Activated CD4-positive, alpha-beta memory T cell treated with anti-CD3 and anti-CD28 coated beads, Interleukin-2, amount 10 ng/mL, durations not matched to agents 7 days and 5 days (primary cell): ENCODE measurements around the gene MAP3K5. TPM values are rescaled to one million over a fixed set of nuclear protein-coding genes. Genes with fewer than 3 reads are reported as not detected.
"Not testable (repeated sequence)": the region's sequence is repeated elsewhere in the genome, so short reads cannot be mapped to it uniquely, and the experiment has no call there.

Experiments
- CTCF ChIA-PET: fragments of 350-600 bp; sonication (Branson Sonifier 250); formaldehyde crosslinking; loops from one replicate; lab custom pipeline; 2021; ENCODE audit warnings: antibody characterized with exemption, inconsistent platforms; lab: Charles Lee
- POLR2A ChIA-PET: fragments of 350-600 bp; sonication (Branson Sonifier 250); formaldehyde crosslinking; loops from one replicate; lab custom pipeline; 2021; ENCODE audit warnings: antibody characterized with exemption; lab: Charles Lee
- DNase-seq: peaks from one replicate; pipeline ENCODE4 v3.0.0-alpha.2; 2020
- H3K27ac Mint-ChIP-seq: one replicate; pipeline ENCODE4 v1.8.0; 2021; ENCODE audit warnings: mild to moderate bottlenecking, mixed read lengths
- H3K27me3 Mint-ChIP-seq: one replicate; pipeline ENCODE4 v1.8.0; 2021; ENCODE audit warnings: mixed read lengths
- H3K36me3 Mint-ChIP-seq: one replicate; pipeline ENCODE4 v1.8.0; 2021; ENCODE audit warnings: low read depth, mixed read lengths
- H3K4me1 Mint-ChIP-seq: one replicate; pipeline ENCODE4 v1.8.0; 2021; ENCODE audit warnings: mixed read lengths
- H3K4me3 Mint-ChIP-seq: one replicate; pipeline ENCODE4 v1.8.0; 2021; ENCODE audit warnings: mild to moderate bottlenecking, mixed read lengths
- H3K9me3 Mint-ChIP-seq: one replicate; pipeline ENCODE4 v1.8.0; 2021; ENCODE audit warnings: mixed read lengths
- total RNA-seq, 2 experiments: library from RNA; stranded (reverse); gene quantifications; one replicate each; pipeline ENCODE4 v1.2.3, GENCODE V29; 2021

The MAP3K5 gene
- total RNA-seq, 2 experiments from 2014 or later: 25.4 to 25.9 TPM

- no peak overlapping the region for H3K4me3 Mint-ChIP-seq
- H3K9me3 Mint-ChIP-seq: peaks cover 5% of the 10 kb centered on the region
- no peak overlapping the region for H3K27ac Mint-ChIP-seq
- POLR2A ChIA-PET: no interaction called here
- CTCF ChIA-PET: no interaction called here
- no peak for DNase-seq
- H3K27me3 Mint-ChIP-seq: no peaks in the 10 kb centered on the region
- no peaks in the 10 kb centered on the region for H3K4me1 Mint-ChIP-seq
- H3K36me3 Mint-ChIP-seq: peaks cover 27% of the 10 kb centered on the region
Observed at GRCh38 chr6:136709429-136709828, 82.8 kb downstream of the MAP3K5 start.

DNA sequence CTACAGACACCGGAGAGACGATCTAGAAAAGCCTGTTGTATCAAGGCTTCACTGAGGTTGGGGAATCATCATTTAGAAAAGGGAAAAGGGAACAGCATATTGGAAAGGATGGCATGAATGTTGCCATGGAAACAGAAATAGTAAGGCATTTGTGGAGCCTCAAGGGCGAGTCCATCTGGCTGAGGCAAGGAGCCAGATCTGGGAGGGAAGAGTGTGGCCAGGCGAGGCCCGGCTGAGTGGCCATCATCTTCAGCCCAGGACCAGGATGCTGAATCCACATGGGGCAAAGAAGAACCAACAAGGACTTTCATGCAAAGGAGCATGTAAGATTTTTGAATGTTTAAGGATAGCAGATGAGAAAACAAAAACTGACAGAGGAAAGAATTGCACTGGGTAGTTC lies 85.8 kb downstream of the MAP3K5 start:
- peaks cover 20% of the 10 kb centered on the region for H3K36me3 Mint-ChIP-seq
- peaks cover 14% of the 10 kb centered on the region for H3K4me1 Mint-ChIP-seq
- DNase-seq: no peak
- no peak overlapping the region for H3K4me3 Mint-ChIP-seq
- ChIA-PET CTCF (interaction anchor here (0.9 to 2.2 kb wide), 2 partner anchors 86 to 98 kb away, joined by 3 to 8 read pairs; partner anchors contain the start of gene MAP3K5), POLR2A (no interaction called here)
- no peak overlapping the region for H3K27ac Mint-ChIP-seq
- H3K9me3 Mint-ChIP-seq: no peaks in the 10 kb centered on the region
- no peaks in the 10 kb centered on the region for H3K27me3 Mint-ChIP-seq

- POLR2A ChIA-PET: no interaction called here
- H3K27me3 Mint-ChIP-seq: no peaks in the 10 kb centered on the region
- no peak overlapping the region for H3K4me3 Mint-ChIP-seq
- H3K36me3 Mint-ChIP-seq: peaks cover 20% of the 10 kb centered on the region
- no peak overlapping the region for H3K27ac Mint-ChIP-seq
- CTCF ChIA-PET: interaction anchor here (1.4 to 2.2 kb wide), 2 partner anchors 59 to 87 kb away, joined by 4 read pairs; no protein-coding TSS in a partner anchor
- H3K4me1 Mint-ChIP-seq: peaks cover 43% of the 10 kb centered on the region
- DNase-seq: no peak
- no peaks in the 10 kb centered on the region for H3K9me3 Mint-ChIP-seq
Observed at GRCh38 chr6:136703331-136703865, 88.9 kb downstream of the MAP3K5 start.

DNA sequence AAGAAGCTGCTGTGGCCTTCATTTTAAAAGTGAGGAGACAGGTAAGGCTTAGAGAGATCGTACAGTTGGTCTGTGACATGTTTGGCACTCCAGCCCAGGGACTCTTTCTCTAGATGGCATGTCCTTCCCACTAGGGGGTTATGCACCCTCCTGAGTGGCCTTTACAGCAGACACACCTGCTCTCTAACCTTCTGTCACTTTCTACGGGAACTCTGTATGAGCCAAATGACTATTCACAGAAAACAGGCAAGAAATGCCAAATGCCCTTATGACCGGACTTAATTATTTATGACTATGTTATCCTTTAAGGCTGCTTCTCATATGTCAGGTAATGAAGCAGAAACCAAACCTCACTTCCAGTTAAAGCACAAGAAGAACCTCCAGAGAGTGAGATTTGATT lies 91.2 kb downstream of the MAP3K5 start:
- Mint-ChIP-seq H3K9me3 (no peaks in the 10 kb centered on the region), H3K4me3 (no peak overlapping the region), H3K36me3 (peaks cover 37% of the 10 kb centered on the region), H3K4me1 (peaks cover 50% of the 10 kb centered on the region), H3K27ac (no peak overlapping the region), H3K27me3 (no peaks in the 10 kb centered on the region)
- CTCF ChIA-PET: interaction anchor here (2.2 to 2.5 kb wide), 2 partner anchors 57 to 91 kb away, joined by 4 to 9 read pairs; partner anchors contain the start of gene MAP3K5
- DNase-seq: no peak
- POLR2A ChIA-PET: interaction anchor here (1.2 to 3.4 kb wide), 2 partner anchors 89 to 91 kb away, joined by 3 to 16 read pairs; partner anchors contain the start of gene MAP3K5

GRCh38 chr6:136699358-136699757 lies 92.9 kb downstream of the MAP3K5 start:
- Mint-ChIP-seq H3K9me3 (no peaks in the 10 kb centered on the region), H3K27me3 (no peaks in the 10 kb centered on the region), H3K27ac (no peak overlapping the region), H3K4me1 (peaks cover 51% of the 10 kb centered on the region), H3K36me3 (peaks cover 44% of the 10 kb centered on the region), H3K4me3 (no peak overlapping the region)
- CTCF ChIA-PET: interaction anchor here (1.5 to 2.5 kb wide), 3 partner anchors 20 to 93 kb away, joined by 3 to 9 read pairs (median 8); partner anchors contain the start of gene MAP3K5
- no peak for DNase-seq
- POLR2A ChIA-PET: interaction anchor here (1.3 kb wide), 1 partner anchor 53 kb away, joined by 4 read pairs; no protein-coding TSS in a partner anchor

DNA sequence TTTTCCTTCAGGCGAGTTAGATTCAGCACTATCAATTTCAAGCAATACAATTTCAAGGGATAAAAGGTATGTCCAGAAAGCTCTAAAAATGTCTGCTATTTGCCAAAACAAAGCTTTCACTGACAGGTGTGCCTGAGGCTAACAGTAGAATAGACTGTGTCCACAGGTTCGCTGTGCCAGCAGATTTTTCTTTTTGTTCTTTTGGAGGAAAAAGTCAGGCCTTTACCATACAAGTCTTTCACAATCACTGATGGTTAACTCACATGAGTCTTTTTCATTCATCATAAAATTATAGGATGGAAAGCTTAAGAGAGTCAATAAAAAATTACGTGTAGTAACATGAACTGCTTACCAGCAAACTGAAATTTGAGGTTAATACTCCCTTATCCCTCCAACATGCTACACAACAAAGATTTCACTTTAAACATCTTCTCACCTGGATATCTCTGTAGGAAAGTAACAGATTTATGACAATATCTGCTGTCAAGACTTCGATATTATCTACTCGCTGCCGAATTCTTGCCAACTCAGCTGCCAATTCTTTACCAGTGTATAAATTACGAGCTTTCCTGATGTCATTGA lies 95.4 kb downstream of the MAP3K5 start:
- POLR2A ChIA-PET: interaction anchor here (0.8 kb wide), 1 partner anchor 95 kb away, joined by 4 read pairs; the partner anchor contains the start of gene MAP3K5
- H3K4me1 Mint-ChIP-seq: peaks cover 40% of the 10 kb centered on the region
- no peak overlapping the region for H3K27ac Mint-ChIP-seq
- no peak overlapping the region for H3K4me3 Mint-ChIP-seq
- CTCF ChIA-PET: interaction anchor here (0.7 to 1.3 kb wide), 3 partner anchors 9 to 96 kb away, joined by 3 to 4 read pairs (median 4); partner anchors contain the start of gene MAP3K5
- DNase-seq: no peak
- H3K9me3 Mint-ChIP-seq: no peaks in the 10 kb centered on the region
- peaks cover 51% of the 10 kb centered on the region for H3K36me3 Mint-ChIP-seq
- no peaks in the 10 kb centered on the region for H3K27me3 Mint-ChIP-seq

- ChIA-PET CTCF (interaction anchor here (1.3 kb wide), 2 partner anchors 8 to 96 kb away, joined by 4 read pairs; partner anchors contain the start of gene MAP3K5), POLR2A (no interaction called here)
- Mint-ChIP-seq H3K27me3 (no peaks in the 10 kb centered on the region), H3K4me3 (no peak overlapping the region), H3K36me3 (peaks cover 56% of the 10 kb centered on the region), H3K9me3 (no peaks in the 10 kb centered on the region), H3K4me1 (peaks cover 35% of the 10 kb centered on the region), H3K27ac (no peak overlapping the region)
- DNase-seq: no peak
Observed at GRCh38 chr6:136696238-136696637, 96.0 kb downstream of the MAP3K5 start.

DNA sequence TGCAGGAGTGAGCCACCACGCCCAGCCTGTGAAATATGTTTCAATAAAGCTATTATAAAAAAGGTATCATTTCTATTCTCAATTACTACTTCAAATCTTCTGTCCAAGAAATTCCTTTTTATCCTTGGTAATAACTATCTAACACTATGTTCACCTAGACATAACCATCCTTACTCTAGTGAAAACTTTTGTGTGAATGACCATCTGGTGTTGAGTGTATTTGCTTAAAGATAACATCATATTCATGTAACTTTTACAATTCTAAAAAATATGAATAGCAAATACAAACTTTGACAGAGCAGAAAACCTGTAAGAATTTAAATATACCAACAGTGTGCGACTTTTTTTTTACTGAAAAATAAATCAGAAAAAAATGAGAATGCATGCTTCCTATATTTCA lies 96.9 kb downstream of the MAP3K5 start:
- H3K4me3 Mint-ChIP-seq: no peak overlapping the region
- no peaks in the 10 kb centered on the region for H3K9me3 Mint-ChIP-seq
- CTCF ChIA-PET: no interaction called here
- no peak for DNase-seq
- no peaks in the 10 kb centered on the region for H3K27me3 Mint-ChIP-seq
- peaks cover 27% of the 10 kb centered on the region for H3K4me1 Mint-ChIP-seq
- peaks cover 62% of the 10 kb centered on the region for H3K36me3 Mint-ChIP-seq
- no peak overlapping the region for H3K27ac Mint-ChIP-seq
- POLR2A ChIA-PET: no interaction called here

- peaks cover 8% of the 10 kb centered on the region for H3K4me1 Mint-ChIP-seq
- no peak overlapping the region for H3K4me3 Mint-ChIP-seq
- H3K36me3 Mint-ChIP-seq: peaks cover 69% of the 10 kb centered on the region
- CTCF ChIA-PET: no interaction called here
- DNase-seq: no peak
- H3K27me3 Mint-ChIP-seq: no peaks in the 10 kb centered on the region
- POLR2A ChIA-PET: no interaction called here
- no peak overlapping the region for H3K27ac Mint-ChIP-seq
- no peaks in the 10 kb centered on the region for H3K9me3 Mint-ChIP-seq
Observed at GRCh38 chr6:136693090-136693489, 99.2 kb downstream of the MAP3K5 start.

- ChIA-PET POLR2A (interaction anchor here (0.6 to 0.7 kb wide), 2 partner anchors 9 to 105 kb away, joined by 3 read pairs; partner anchors contain the start of gene MAP3K5), CTCF (interaction anchor here (1.0 to 1.4 kb wide), 2 partner anchors 9 to 104 kb away, joined by 4 read pairs; partner anchors contain the start of gene MAP3K5)
- not testable (repeated sequence) for H3K4me1 Mint-ChIP-seq, H3K27ac Mint-ChIP-seq, H3K4me3 Mint-ChIP-seq, DNase-seq, H3K9me3 Mint-ChIP-seq, H3K27me3 Mint-ChIP-seq
- H3K36me3 Mint-ChIP-seq: peaks cover 63% of the 10 kb centered on the region
Observed at GRCh38 chr6:136687894-136688293, 104.4 kb downstream of the MAP3K5 start.

- Mint-ChIP-seq H3K4me3 (no peak overlapping the region), H3K27ac (no peak overlapping the region), H3K27me3 (no peaks in the 10 kb centered on the region), H3K36me3 (peaks cover 59% of the 10 kb centered on the region), H3K4me1 (no peaks in the 10 kb centered on the region), H3K9me3 (peaks cover 5% of the 10 kb centered on the region)
- POLR2A ChIA-PET: no interaction called here
- DNase-seq: no peak
- CTCF ChIA-PET: no interaction called here
Observed at GRCh38 chr6:136685540-136686108, 106.7 kb downstream of the MAP3K5 start.

GRCh38 chr6:136684466-136684865 lies 107.8 kb downstream of the MAP3K5 start:
- H3K27me3 Mint-ChIP-seq: no peaks in the 10 kb centered on the region
- peaks cover 5% of the 10 kb centered on the region for H3K9me3 Mint-ChIP-seq
- POLR2A ChIA-PET: no interaction called here
- H3K4me3 Mint-ChIP-seq: no peak overlapping the region
- DNase-seq: no peak
- peaks cover 52% of the 10 kb centered on the region for H3K36me3 Mint-ChIP-seq
- CTCF ChIA-PET: interaction anchor here (1.4 kb wide), 1 partner anchor 108 kb away, joined by 4 read pairs; the partner anchor contains the start of gene MAP3K5
- no peak overlapping the region for H3K27ac Mint-ChIP-seq
- no peaks in the 10 kb centered on the region for H3K4me1 Mint-ChIP-seq
